CD8-positive, alpha-beta memory T cell (primary cell): Measurements from ENCODE around the gene B9D1. TPM values are rescaled to one million over a fixed set of nuclear protein-coding genes. Genes with fewer than 3 reads are reported as not detected.

Experiments used
- CTCF ChIA-PET: fragments of 350-600 bp; sonication (Branson Sonifier 250); formaldehyde crosslinking; loops from one replicate; lab custom pipeline; 2021; ENCODE audit warnings: antibody characterized with exemption; lab: Charles Lee
- POLR2A ChIA-PET: fragments of 350-600 bp; sonication (Branson Sonifier 250); formaldehyde crosslinking; loops from one replicate; lab custom pipeline; 2021; ENCODE audit warnings: antibody characterized with exemption; lab: Charles Lee
- DNase-seq, 5 donors: peaks; one replicate each; pipeline versions ENCODE4 v3.0.0 to v3.0.0-alpha.2; 2020 to 2022; ENCODE audit warnings: mixed read lengths in 1 of 5
- H3K27ac ChIP-seq: one replicate; pipeline ENCODE4 v1.7.0; 2013; ENCODE audit warnings: low read depth, mild to moderate bottlenecking, low read length, moderate library complexity
- H3K27me3 ChIP-seq: 2 replicates; pipeline ENCODE4 v1.7.0; 2013; ENCODE audit warnings: low read length, mild to moderate bottlenecking; ENCODE audit not compliant: insufficient read depth, poor library complexity, severe bottlenecking
- H3K36me3 ChIP-seq: 2 replicates; pipeline ENCODE4 v1.7.0; 2013; ENCODE audit warnings: mild to moderate bottlenecking, low read length, moderate library complexity; ENCODE audit not compliant: insufficient read depth
- H3K4me1 ChIP-seq: 2 replicates; pipeline ENCODE4 v1.7.0; 2013; ENCODE audit warnings: mild to moderate bottlenecking, low read length, moderate library complexity; ENCODE audit not compliant: insufficient read depth
- H3K4me3 ChIP-seq: 2 replicates; pipeline ENCODE4 v1.7.0; 2013; ENCODE audit warnings: mild to moderate bottlenecking, low read length
- H3K9me3 ChIP-seq: 2 replicates; pipeline ENCODE4 v1.7.0; 2013; ENCODE audit warnings: mild to moderate bottlenecking, low read length
- H3K27ac Mint-ChIP-seq, 8 donors: one replicate each; pipeline ENCODE4 v1.8.0; 2020 to 2021; ENCODE audit warnings: mixed read lengths in 8 of 8, mild to moderate bottlenecking in 6 of 8, inconsistent platforms in 3 of 8, moderate library complexity in 3 of 8
- H3K27me3 Mint-ChIP-seq, 2 donors: one replicate each; pipeline ENCODE4 v1.8.0; 2020 to 2021; ENCODE audit warnings: mixed read lengths in 2 of 2, mild to moderate bottlenecking in 1 of 2, moderate library complexity in 1 of 2
- H3K36me3 Mint-ChIP-seq, 3 donors: one replicate each; pipeline ENCODE4 v1.8.0; 2020 to 2021; ENCODE audit warnings: mixed read lengths in 3 of 3, inconsistent platforms in 1 of 3, mild to moderate bottlenecking in 1 of 3
- H3K4me1 Mint-ChIP-seq, 3 donors: one replicate each; pipeline ENCODE4 v1.8.0; 2020 to 2021; ENCODE audit warnings: mixed read lengths in 3 of 3, inconsistent platforms in 1 of 3, mild to moderate bottlenecking in 1 of 3
- H3K4me3 Mint-ChIP-seq, 7 donors: one replicate each; pipeline ENCODE4 v1.8.0; 2020 to 2021; ENCODE audit warnings: mixed read lengths in 7 of 7, mild to moderate bottlenecking in 6 of 7, moderate library complexity in 4 of 7, inconsistent platforms in 2 of 7
- H3K9me3 Mint-ChIP-seq, 5 donors: one replicate each; pipeline ENCODE4 v1.8.0; 2020 to 2022; ENCODE audit warnings: mixed read lengths in 5 of 5, mild to moderate bottlenecking in 3 of 5, moderate library complexity in 2 of 5, inconsistent platforms in 1 of 5
- polyA plus RNA-seq: library from polyadenylated mRNA; unstranded; fragments of 300-500 nt; fragmentation: Illumina TruSeq; gene quantifications from one replicate; pipeline ENCODE4 v1.2.3, GENCODE V29; 2021
- total RNA-seq, 2 experiments: library from RNA; stranded (reverse); gene quantifications; one replicate each; pipeline ENCODE4 v1.2.3, GENCODE V29; 2021

B9D1 gene
- total and polyA plus RNA-seq, 3 experiments from 2014 or later = 0.67 to 6.8 (median 4.8) TPM

DNA sequence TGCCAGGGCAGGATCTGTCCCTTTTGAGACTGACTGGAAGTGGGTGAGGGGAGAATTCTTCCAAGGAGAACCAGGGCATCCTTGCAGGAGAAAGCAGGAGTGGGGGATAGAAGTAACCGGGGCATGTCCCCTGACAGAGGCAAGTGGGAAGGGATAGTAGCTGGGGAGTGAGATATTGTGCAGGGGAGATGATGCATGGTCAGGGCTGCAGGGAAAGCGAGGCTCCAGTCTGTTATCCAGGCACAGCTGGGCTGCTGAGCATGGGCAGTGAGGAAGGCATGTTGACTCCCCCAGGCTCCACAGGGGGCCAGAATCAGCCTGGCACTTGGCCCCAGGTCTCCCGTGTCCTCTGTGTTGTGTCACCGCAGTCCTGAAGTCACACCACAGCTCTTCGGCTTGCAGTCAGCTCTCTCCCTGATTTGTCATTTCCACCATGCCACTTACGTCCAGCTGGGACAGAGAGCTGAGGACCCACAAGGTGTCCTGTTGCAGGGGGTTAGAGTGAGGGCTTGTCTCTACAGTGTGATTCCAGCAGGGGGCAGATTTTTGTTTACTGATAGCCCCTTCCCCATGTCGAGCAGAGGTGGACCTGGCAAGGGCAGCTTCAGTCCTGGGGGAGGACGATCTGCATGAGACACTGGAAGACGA, 40.9 kb downstream of the B9D1 start:
- Mint-ChIP-seq H3K4me1 (no peaks in the 10 kb centered on the region), H3K36me3 (peaks cover 0 to 5% (median 2%) of the 10 kb centered on the region in 3 donors), H3K27ac (no peak overlapping the region), H3K9me3 (peaks cover 2 to 17% (median 11%) of the 10 kb centered on the region in 5 donors), H3K4me3 (no peak overlapping the region), H3K27me3 (peaks cover 0 to 8% of the 10 kb centered on the region in 2 donors)
- H3K27ac ChIP-seq = no peak overlapping the region
- H3K4me3 ChIP-seq = no peak overlapping the region
- ChIA-PET CTCF (no interaction called here), POLR2A (interaction anchor here (0.5 kb wide), 1 partner anchor 17 kb away, joined by 4 read pairs; no protein-coding TSS in a partner anchor)
- DNase-seq = no peak
- no peaks in the 10 kb centered on the region for H3K9me3 ChIP-seq
- H3K36me3 ChIP-seq = no peaks in the 10 kb centered on the region
- H3K27me3 ChIP-seq = no peaks in the 10 kb centered on the region
- no peaks in the 10 kb centered on the region for H3K4me1 ChIP-seq

DNA sequence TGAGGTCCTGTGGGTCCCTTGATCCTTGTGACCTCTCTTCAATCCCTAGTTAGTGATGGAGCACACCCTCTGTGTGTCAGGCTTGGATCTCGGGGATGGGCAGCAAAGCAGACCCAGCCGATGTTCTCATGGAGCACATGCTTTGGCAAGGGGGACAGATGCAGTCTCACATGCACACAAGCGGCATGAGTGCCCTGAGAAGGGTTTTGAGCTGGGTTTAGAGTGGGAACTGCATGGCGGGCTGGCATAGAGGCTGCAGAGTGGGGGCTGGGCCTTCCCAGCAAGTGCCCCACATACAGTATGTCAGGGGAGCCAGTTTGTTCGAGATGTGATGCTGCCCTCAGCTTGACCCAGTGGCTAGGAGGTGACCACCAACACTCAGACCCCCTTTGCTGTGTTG, 41.6 kb downstream of the B9D1 start:
- Histone ChIP-seq H3K27me3 (no peaks in the 10 kb centered on the region), H3K4me1 (no peaks in the 10 kb centered on the region), H3K36me3 (no peaks in the 10 kb centered on the region), H3K9me3 (no peaks in the 10 kb centered on the region), H3K27ac (no peak overlapping the region), H3K4me3 (no peak overlapping the region)
- Mint-ChIP-seq H3K27me3 (peaks cover 0 to 8% of the 10 kb centered on the region in 2 donors), H3K9me3 (peaks cover 2 to 14% (median 8%) of the 10 kb centered on the region in 5 donors), H3K36me3 (peaks cover 0 to 5% (median 5%) of the 10 kb centered on the region in 3 donors), H3K27ac (peak overlapping the region in 1 of 8 donors; percentile 32), H3K4me1 (no peaks in the 10 kb centered on the region), H3K4me3 (no peak overlapping the region)
- no peak for DNase-seq
- CTCF ChIA-PET = interaction anchor here (1.2 kb wide), 1 partner anchor 42 kb away, joined by 3 read pairs; the partner anchor contains the start of gene B9D1
- POLR2A ChIA-PET = no interaction called here

GRCh38 chr17:19319771-19320505, 42.6 kb downstream of the B9D1 start:
- Histone ChIP-seq H3K4me3 (no peak overlapping the region), H3K27me3 (no peaks in the 10 kb centered on the region), H3K36me3 (no peaks in the 10 kb centered on the region), H3K4me1 (no peaks in the 10 kb centered on the region), H3K9me3 (no peaks in the 10 kb centered on the region), H3K27ac (no peak overlapping the region)
- no peak for DNase-seq
- POLR2A ChIA-PET = no interaction called here
- CTCF ChIA-PET = interaction anchor here (1.2 kb wide), 1 partner anchor 43 kb away, joined by 3 read pairs; the partner anchor contains the start of gene B9D1
- peaks cover 0 to 5% (median under 1%) of the 10 kb centered on the region in 5 donors for H3K9me3 Mint-ChIP-seq
- H3K4me1 Mint-ChIP-seq = no peaks in the 10 kb centered on the region
- H3K27ac Mint-ChIP-seq = no peak overlapping the region
- H3K4me3 Mint-ChIP-seq = no peak overlapping the region
- H3K36me3 Mint-ChIP-seq = peaks cover 0 to 6% (median under 1%) of the 10 kb centered on the region in 3 donors
- peaks cover 0 to 8% of the 10 kb centered on the region in 2 donors for H3K27me3 Mint-ChIP-seq

DNA sequence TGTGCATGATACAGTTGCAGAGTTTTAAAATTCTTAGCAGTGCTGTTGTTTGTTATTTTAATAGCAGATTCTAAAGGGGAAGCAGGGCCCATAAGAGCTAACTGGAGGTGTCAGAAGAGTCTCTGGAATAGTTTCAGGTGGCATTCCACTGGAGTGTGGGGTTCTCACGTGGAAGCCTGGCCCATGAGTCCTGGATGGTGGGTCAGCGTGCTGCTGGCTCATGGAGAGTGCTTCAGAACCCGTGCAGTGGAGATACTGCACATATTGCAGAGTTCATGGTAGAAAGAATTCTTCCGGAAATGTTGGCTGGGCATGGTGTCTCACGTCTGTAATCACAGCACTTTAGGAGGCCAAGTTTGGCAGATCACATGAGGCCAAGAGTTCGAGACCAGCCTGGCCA, 43.9 kb downstream of the B9D1 start:
- no peak overlapping the region for H3K27ac Mint-ChIP-seq
- POLR2A ChIA-PET = no interaction called here

GRCh38 chr17:19317359-19318095, 45.0 kb downstream of the B9D1 start:
- no peaks in the 10 kb centered on the region for H3K9me3 ChIP-seq
- DNase-seq = no peak
- no peaks in the 10 kb centered on the region for H3K27me3 ChIP-seq
- ChIA-PET CTCF (no interaction called here), POLR2A (no interaction called here)
- no peaks in the 10 kb centered on the region for H3K4me1 ChIP-seq
- no peaks in the 10 kb centered on the region for H3K36me3 ChIP-seq
- no peak overlapping the region for H3K27ac ChIP-seq
- no peak overlapping the region for H3K27ac Mint-ChIP-seq
- H3K4me3 Mint-ChIP-seq = no peak overlapping the region
- H3K4me1 Mint-ChIP-seq = no peaks in the 10 kb centered on the region
- H3K36me3 Mint-ChIP-seq = peaks cover 0 to 20% (median 2%) of the 10 kb centered on the region in 3 donors
- H3K27me3 Mint-ChIP-seq = peaks cover 0 to 2% of the 10 kb centered on the region in 2 donors
- H3K4me3 ChIP-seq = no peak overlapping the region
- H3K9me3 Mint-ChIP-seq = no peaks in the 10 kb centered on the region

More for the DNA sequence above, 43.9 kb downstream of the B9D1 start:
- Mint-ChIP-seq H3K4me3 (no peak overlapping the region), H3K4me1 (no peaks in the 10 kb centered on the region), H3K9me3 (no peaks in the 10 kb centered on the region), H3K27me3 (peaks cover 0 to 8% of the 10 kb centered on the region in 2 donors), H3K36me3 (peaks cover 0 to 12% (median 2%) of the 10 kb centered on the region in 3 donors)
- no peaks in the 10 kb centered on the region for H3K27me3 ChIP-seq
- H3K36me3 ChIP-seq = no peaks in the 10 kb centered on the region
- H3K4me1 ChIP-seq = no peaks in the 10 kb centered on the region
- DNase-seq = no peak
- CTCF ChIA-PET = no interaction called here
- H3K4me3 ChIP-seq = no peak overlapping the region
- H3K9me3 ChIP-seq = no peaks in the 10 kb centered on the region
- no peak overlapping the region for H3K27ac ChIP-seq

DNA sequence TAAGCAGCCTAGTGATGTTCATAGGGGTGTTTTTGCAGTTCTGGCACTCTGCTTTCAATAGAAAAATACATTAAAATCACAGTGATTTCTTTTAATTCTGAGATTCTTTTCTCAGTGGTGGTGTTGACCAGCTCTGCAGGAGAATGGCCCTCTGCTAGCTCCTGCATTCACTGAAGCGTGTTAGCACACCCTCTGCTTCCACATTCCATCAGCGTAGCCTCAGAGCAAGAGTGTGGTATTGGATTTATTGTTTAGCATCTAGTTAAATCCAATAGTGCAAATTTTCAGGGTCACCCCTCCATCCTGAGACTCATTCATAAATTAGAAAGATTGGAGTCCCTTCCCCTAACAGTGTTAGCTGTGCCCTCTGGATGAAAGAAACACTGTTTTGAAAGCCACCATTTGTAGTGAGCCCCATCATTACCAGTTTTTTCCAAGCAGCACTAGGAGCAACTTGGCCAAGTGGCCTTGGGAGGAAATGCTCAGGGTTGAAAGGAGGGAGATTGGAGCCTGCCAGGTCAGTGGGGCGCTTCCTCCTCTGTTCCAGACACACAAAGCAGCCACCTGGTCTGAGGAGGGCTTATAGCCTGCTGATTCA, 45.7 kb downstream of the B9D1 start:
- H3K36me3 ChIP-seq = no peaks in the 10 kb centered on the region
- no peak overlapping the region for H3K27ac ChIP-seq
- DNase-seq = no peak
- no peaks in the 10 kb centered on the region for H3K9me3 Mint-ChIP-seq
- H3K4me1 Mint-ChIP-seq = peaks cover 0 to 3% (median 0%) of the 10 kb centered on the region in 3 donors
- no peaks in the 10 kb centered on the region for H3K4me1 ChIP-seq
- ChIA-PET CTCF (no interaction called here), POLR2A (no interaction called here)
- peaks cover 0 to 23% (median 2%) of the 10 kb centered on the region in 3 donors for H3K36me3 Mint-ChIP-seq
- H3K4me3 Mint-ChIP-seq = no peak overlapping the region
- no peaks in the 10 kb centered on the region for H3K27me3 ChIP-seq
- no peak overlapping the region for H3K4me3 ChIP-seq
- H3K9me3 ChIP-seq = no peaks in the 10 kb centered on the region
- peaks cover 0 to 2% of the 10 kb centered on the region in 2 donors for H3K27me3 Mint-ChIP-seq
- H3K27ac Mint-ChIP-seq = no peak overlapping the region

GRCh38 chr17:19315104-19315503, 47.4 kb downstream of the B9D1 start:
- H3K4me3 ChIP-seq = no peak overlapping the region
- peaks cover 4% of the 10 kb centered on the region for H3K27me3 ChIP-seq
- DNase-seq = no peak
- Mint-ChIP-seq H3K27me3 (peaks cover 0 to 4% of the 10 kb centered on the region in 2 donors), H3K4me3 (no peak overlapping the region), H3K9me3 (no peaks in the 10 kb centered on the region), H3K27ac (no peak overlapping the region), H3K4me1 (peaks cover 0 to 4% (median 0%) of the 10 kb centered on the region in 3 donors), H3K36me3 (peaks cover 0 to 26% (median 2%) of the 10 kb centered on the region in 3 donors)
- POLR2A ChIA-PET = no interaction called here
- H3K9me3 ChIP-seq = no peaks in the 10 kb centered on the region
- H3K27ac ChIP-seq = no peak overlapping the region
- no peaks in the 10 kb centered on the region for H3K4me1 ChIP-seq
- CTCF ChIA-PET = no interaction called here
- no peaks in the 10 kb centered on the region for H3K36me3 ChIP-seq
